HG03442 (cell line): ENCODE results near the gene OXTR.
A peak's percentile ranks its signal among the peaks of the same experiment; 100 is the strongest.

Experiments used
- ATAC-seq: cut with Tn5 transposase; IDR thresholded peaks from one replicate; pipeline ENCODE4 v1.9.1; 2021; ENCODE audit warnings: mild to moderate bottlenecking, moderate library complexity; ENCODE audit not compliant: unreplicated experiment

Gene OXTR

DNA sequence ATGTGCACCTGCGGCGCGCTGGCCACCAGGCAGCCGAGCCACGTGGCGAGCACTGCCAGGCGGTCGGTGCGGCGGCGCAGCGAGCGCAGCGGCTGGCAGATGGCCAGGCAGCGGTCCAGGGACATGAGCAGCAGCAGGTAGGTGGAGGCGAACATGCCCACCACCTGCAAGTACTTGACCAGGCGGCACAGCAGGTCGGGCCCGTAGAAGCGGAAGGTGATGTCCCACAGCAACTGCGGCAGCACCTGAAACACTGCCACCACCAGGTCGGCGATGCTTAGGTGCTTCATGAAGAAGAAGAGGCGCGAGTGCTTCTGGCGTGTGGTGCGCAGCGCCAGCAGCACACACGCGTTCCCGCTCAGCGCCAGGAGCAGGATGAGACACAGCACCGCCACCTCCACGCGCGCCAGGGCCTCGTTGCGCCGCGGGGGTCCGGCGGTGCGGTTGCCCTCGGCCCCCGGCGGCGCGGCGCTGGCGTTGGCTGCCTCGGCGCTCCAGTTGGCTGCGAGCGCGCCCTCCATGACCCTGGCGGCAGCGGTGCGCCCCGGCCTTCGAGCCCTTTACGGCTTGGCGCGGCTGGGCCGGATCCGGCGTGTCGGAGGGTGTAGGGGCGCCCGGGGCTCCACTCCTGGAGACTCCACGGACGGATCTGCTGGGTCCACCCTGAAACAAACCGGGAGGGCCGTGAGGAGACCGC is 1.6 kb downstream of the OXTR start:
- peak; percentile 50 for ATAC-seq

DNA sequence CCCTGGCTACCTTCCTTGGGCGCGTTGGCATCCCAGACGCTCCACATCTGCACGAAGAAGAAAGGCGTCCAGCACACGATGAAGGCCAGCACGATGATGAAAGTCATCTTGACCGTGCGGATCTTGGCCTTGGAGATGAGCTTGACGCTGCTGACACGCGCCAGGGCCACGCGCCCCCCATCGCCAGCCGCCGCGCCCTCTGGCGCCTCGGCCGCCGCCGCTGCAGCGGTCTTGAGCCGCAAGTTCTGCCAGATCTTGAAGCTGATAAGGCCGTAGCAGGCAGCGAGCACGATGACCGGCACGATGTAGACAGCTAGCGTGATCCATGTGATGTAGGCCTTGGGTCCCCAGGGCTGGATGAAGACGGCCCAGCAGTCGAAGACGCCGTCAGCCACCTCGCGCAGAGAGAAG is 2.2 kb downstream of the OXTR start:
- ATAC-seq = no peak

DNA sequence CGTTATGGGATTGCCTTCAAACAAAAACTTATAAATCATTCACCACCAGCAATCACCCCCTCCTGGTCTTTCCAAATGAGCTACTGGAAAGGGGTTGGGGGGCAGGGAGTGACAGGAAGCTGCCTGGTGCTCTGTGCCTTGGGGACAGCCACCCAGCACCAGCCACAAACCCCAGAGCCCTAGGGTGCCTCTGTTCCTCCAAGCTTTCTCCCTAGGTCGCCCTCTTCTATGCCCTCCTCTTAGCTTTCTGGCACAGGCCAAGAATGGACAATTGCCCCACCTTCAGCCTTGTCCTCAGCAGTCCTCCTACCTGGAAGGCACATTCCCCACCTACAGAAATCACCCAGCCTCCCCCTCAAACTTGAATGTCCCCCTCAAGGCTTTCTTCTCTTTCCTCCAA is 3.3 kb downstream of the OXTR start:
- ATAC-seq = no peak

DNA sequence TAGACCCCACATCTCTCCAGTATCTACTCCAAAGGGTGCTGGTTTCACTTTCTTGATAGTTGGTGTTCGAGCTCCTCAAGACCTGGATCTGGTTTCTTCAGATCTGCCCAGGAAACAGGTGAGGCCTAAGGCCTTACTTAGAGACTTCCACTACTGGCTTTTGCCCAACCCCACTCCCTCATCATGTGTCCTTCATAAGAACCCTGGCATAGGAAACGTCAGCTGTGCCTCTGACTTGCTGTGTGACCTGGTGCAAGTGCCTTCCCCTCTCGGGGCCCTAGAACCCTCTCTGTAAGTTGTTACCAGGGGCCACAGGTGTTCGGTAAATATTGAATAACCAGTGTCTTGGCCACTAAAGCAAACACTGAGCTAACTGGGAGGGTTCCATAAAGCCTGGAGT is 3.9 kb downstream of the OXTR start:
- ATAC-seq = no peak

DNA sequence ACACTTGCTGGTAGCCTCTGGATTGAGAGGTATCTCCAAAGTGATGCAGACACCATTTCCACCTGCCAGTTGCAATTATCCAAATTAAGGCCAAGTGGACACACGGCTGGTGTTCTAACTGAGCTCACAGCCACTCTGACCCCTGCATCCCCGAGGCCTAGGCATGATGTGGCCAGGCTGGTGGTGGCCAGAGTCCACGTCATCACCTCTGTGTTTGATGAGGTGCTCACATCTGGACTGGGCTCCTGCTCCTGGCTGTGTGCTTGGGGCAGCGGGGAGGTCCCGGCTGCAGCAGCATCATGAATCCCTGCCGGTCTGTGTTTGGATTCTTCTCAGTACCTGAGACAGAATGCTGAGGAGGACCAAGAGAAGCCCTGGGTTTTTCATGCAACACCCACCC is 4.9 kb downstream of the OXTR start:
- ATAC-seq = no peak

DNA sequence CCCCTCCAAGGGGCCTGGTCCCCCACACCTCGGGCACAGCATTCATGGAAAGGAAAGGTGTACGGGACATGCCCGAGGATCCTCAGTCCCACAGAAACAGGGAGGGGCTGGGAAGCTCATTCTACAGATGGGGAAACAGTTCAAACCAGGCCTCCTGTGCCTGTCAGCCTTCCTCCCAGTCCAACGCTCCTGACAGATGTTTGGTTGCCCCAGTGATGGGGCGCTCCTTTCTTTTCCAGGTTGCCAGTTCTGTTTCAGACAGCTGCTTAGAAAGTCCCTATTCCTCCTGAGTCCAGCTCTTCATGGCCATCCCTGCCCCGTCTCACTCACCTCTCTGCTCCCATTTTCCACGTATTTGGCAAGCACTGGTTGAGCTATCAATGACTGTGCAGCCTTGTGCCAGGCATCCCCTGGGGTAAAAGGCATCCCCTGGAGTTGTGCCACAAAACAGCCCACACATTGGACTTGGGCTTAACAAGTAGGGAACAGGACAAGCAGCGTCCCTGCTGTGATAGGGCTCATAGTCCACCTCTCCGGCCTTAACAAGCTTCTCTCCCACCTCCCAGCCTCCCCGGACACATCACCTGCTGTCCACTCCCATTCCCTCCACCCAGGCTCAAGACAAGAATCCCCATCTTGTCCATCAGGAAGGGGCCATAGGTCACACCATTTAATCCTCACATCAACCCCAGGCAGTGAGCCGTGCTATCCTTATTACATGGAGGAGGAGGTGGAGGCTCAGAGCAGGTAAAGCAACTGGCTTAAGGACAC is 6.6 kb downstream of the OXTR start:
- no peak for ATAC-seq

DNA sequence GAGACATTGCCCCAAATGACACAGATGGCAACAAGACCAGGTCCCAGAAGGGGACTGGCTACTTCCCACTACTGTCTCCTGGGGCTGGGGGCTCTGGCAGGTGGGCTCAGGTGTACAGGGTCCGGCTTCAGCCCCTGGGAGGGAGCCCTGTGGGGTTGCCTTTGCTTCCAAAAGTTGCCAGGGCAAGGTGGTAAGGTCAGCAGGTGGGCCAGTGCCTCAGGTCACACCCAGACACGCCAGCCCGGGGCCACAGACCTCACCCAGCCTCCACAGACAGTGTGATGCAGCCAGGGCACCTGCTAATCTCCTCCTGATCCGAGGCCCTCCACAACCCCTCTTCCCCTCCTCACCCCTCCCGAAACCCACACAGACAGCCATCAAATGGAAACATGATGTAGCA is 7.5 kb downstream of the OXTR start:
- ATAC-seq = no peak

DNA sequence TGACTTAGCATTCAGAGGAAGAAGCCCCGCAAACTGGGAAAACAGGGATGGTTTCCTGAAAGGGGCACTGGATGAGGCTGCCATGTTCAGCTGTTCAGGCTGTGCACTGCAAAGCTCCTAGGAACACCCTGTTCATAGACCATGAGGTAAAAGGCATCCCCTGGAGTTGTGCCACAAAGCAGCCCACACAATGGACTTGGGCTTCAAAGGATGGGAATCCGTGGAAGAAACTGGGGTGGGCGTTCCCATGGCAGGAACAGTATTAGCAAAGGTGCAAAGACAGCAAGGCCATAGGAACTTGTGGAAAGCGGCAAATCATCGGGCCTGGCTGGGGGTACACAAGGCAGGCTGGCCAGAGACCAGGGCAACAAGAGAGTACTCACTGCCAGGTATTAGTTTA is 8.9 kb downstream of the OXTR start:
- no peak for ATAC-seq

DNA sequence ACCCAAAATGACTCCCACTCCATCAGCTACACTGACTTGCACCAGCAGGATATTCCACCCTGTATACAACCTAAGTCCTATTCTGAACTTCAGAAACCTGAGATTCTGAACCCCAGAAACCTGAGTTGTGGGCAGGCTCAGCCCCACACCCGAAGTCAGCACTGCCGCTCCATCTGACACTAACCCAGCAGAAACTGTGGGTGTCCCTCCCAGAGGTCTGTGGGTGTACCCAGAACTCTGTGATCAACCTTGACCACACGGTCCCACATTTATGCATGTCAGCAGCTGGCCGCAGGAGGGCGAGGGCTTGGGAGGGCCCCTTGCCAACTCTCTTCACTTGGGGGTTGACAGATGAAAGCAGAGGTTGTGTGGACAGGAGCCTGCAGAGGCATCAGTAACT is 9.3 kb downstream of the OXTR start:
- no peak for ATAC-seq

DNA sequence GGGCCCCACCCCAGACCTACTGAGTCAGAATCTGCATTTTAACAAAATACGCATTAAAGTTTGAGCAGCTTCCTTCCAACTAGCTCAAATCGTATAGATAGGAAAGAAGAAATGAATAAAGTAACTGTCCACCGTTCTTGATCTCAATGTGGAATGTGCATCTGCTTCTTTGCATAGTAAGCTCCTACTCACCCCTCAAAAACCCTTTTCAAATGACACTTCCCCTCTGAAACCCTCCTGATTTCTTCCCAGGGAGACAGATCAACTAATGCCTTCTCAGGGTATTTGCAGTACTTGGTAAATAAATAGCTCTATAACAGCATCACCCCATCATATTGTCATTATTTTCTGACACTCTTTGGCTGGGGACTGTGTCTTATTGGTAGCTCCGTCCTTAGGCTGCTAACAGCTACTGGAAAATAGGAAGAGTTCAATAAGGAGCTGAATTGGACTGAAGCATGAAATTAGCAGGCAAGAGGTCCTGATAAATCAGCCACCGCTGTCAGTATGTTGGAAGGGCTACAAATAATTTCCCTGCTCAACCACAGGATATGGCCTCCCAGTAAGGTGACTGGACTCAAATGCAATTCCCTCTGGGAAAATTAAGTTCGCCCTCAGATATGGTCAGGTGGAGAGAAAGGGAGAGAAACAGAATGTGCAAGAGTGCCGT is 10.2 kb downstream of the OXTR start:
- ATAC-seq = no peak

DNA sequence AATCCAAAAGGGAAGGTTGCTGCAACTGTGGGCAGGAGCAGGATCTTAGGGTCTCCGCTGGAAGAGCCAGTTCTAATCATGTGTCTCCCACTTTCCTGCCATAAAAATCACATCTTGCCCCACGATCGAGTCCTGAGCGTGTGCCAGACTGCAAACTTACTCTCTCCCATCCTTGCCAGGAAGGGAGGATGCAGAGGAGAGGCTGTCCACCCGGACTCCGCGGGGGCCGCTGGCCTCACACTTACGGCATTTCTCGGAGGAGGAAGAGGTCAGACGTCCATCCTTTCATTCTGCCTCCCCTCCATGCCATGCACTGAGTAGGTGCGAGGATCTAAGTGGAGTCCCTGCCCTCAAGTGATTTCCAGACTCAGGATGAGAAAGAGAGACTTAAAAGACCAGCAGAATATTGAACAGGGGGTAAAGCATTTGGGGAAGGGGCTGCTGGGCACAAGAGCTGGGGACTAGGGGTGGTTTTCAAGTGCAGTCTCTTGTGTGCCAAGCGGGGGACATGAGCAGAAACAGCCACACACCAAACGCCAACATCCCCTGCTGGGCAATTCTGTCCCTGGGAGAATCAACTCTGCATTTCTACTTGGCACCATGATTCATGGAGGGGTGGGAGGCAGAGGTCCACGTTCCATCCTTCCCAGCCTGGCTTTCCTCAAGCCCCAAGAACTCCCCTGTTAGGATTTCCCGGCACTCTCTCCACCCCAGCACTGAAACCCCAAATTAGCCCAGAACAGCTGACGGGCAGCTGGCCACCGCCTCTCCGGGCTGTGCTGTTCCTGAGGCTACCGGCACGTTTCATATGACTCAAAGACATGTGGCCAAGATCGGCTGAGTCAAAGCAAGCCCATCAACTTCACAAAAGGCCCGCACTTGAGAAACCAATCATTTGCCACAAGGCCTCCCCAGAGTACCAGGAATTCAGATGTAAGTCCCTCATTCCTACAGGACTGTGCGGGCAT is 11.6 kb downstream of the OXTR start:
- ATAC-seq = peak; percentile 69

DNA sequence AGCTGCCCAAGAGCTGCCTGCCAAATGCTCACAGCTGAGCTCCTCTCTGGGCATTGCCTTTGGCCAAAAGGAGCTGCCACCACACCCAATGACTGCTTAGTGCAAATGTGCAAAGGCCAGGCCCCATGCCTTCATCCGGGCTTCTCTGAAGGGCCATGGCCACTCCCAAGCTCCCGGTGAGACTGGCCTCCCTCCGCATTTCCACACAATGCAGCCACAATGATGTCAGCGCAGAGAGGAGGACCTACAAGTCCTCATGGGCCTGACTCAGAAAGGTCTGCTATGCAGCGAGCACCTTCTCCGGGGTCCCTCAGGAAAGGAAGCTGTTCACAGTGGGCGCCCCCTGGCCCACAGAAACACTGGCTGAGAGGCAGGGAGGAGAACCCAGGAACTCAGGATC is 12.7 kb downstream of the OXTR start:
- no peak for ATAC-seq

DNA sequence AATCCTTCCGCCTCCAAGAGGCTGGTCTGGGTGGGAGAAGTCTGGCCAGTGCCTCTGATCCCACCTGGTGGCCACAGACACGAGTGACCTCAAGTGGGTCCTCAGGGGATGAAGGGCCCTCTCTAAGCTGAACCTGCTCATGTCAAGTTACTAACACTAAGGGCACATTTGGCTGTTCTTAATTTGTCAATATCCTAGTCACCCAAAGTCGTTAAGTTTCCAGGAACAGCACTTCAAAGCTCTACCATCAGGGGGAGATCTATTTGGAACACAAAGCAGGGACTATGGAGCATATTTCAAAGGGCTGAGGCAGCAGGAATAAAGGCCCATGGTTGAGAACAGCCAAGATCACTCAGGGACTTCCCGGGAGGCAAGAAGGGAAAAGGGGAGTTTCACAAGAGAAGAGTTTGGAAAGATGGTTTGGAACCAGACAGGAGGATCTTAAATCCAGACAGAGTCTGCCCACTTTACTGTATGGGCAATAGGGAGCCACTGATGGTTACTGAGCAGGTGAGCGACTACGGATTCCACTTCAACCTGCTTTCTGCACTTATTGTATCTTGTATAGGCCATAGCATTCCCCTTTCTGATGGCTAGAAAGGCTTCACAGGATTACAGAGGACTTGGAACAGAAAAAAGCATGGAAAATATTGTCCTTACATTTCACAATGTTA is 13.7 kb downstream of the OXTR start:
- no peak for ATAC-seq

DNA sequence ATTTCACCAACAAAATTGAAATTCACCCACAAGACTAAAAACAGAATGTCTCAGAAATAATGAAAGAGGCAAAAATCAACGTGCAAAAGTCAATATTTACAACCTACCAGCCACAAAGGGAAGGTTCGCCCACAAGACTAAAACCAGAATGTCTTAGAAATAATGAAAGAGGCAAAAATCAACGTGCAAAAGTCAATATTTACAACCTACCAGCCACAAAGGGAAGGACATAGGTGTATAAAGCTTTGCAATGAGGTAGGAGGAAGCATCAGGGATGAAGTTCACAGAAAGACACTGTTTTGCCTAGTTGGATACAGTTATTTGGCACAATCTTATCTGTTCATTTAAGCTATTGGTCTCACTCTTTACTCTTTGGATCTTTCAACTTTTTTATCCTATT is 14.3 kb downstream of the OXTR start:
- ATAC-seq = no peak

DNA sequence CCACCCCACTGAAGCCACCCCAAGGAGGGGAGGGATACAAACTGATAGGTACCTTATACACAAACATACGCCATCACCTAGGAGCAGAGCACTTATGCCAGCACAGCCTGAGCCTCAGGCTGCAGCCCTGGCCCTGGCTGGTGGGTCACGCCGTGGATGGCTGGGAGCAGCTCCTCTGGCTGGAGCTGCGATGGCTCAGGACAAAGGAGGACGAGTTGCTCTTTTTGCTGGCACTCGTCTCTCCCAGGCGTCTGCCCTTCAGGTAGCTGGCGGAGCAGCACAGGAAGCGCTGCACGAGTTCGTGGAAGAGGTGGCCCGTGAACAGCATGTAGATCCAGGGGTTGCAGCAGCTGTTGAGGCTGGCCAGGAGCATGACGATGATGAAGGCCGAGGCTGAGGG is 16.6 kb downstream of the OXTR start:
- ATAC-seq = no peak

DNA sequence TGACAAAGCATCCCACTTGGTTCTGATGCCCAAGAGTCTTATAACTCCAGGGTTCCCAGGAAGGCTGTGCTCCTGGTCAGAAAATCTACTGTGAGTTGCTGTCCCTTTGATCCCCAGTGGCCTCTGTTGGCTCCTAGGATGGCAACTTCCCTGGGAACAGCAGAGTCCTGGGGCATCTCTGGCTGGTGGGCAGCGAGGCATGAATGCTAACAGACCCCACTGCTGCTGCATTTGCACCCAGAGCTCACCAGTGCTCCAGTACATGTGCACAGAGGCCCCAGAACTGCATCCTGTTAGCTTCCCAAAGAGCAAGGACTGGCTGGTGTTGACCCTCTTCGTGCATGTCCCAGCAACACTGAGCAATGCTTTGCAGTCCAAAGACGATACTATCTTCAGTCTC is 20.1 kb downstream of the OXTR start:
- no peak for ATAC-seq

DNA sequence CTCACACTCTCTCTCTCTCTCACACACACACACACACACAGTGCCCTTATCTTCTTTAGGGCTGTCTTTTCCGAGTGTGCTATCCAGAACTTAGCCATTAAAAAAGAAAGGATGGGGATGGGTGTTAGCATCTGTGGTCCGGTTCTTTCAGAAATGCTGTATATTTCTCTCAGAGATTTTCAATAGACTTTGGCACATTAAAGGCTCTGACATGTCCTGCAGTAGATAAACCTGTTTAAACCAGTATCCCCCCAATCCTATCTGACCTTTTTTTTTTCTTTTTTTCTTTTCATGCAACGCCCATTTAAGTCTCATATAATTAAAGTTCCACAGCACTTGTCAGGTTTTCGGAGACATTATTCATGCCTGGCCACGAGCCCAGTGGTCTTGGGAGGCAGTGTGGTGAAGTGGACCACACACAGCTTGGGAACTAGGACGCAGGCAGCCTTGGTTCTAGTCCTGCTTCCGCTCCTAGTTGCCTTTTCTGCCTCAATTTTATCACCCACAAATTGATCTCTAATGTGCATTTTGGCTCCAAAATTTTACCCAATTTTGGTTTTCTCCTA is 22.6 kb downstream of the OXTR start:
- no peak for ATAC-seq

DNA sequence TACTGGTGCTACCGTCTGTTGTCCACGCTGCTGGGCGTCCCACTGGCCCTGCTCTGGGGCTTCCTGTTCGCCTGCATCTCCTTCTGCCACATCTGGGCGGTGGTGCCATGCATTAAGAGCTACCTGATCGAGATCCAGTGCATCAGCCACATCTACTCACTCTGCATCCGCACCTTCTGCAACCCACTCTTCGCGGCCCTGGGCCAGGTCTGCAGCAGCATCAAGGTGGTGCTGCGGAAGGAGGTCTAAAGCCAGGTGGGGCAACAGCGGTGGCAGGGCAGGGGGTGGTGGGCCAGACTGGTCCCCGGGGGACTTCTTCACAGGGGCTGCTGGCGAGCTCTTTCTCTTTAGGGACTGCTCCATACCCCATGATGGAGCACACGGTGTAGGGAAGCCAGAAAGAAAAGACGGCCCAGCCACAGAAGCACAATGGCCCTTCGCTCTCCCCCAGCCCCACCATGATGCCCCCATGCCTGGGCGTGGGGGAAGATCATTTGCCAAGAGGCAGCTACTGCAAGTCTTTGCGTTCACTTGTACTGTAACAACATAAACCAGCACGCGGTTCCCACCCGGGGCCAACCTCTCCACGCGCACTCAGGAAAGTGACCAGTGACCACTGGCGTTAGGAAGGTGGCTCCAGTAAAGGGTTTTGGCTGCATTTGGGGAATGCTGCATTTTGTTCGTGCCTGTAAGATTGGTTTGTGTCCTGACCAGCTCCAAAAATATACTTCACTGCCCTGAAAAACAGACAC is 23.6 kb downstream of the OXTR start:
- ATAC-seq = no peak

DNA sequence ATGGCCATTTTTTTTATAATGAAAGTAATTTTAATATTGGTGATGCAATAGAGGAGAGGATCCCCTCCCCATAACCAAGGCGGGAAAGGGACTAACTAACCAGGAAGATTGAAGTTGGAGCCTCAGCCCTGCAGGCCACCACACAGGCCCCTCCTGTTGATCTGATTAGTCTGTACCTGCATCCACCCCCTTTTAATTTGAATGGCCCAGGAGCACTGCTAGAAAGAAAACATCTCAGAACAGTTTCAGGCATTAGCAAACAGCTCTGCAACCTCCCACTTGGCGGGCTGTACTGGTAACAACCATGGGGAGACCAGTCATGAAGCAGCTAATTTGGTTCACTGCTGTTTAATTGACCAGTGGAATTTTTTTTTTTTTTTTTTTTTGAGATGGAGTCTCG is 25.5 kb downstream of the OXTR start:
- ATAC-seq = no peak
